Measurements from ENCODE around the gene RPS19BP1.

Gene RPS19BP1

DNA sequence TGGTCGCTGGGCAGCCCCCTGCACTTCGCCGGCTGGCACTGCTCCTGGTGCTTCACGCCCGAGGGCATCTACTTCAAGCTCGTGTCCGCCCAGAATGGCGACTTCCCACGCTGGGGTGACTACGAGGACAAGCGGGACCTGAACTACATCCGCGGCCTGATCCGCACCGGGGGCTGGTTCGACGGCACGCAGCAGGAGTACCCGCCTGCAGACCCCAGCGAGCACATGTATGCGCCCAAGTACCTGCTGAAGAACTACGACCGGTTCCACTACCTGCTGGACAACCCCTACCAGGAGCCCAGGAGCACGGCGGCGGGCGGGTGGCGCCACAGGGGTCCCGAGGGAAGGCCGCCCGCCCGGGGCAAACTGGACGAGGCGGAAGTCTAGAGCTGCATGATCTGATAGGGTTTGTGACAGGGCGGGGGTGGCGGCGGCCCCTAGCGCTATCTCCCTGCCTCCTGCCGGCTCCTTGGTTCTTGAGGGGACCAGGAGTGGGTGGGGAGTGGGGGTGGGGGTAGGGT is 43.9 kb downstream of the RPS19BP1 start:
- no peak for DNase-seq

GRCh38 chr22:39487826-39488520 is 44.6 kb downstream of the RPS19BP1 start:
- DNase-seq, result no peak

DNA sequence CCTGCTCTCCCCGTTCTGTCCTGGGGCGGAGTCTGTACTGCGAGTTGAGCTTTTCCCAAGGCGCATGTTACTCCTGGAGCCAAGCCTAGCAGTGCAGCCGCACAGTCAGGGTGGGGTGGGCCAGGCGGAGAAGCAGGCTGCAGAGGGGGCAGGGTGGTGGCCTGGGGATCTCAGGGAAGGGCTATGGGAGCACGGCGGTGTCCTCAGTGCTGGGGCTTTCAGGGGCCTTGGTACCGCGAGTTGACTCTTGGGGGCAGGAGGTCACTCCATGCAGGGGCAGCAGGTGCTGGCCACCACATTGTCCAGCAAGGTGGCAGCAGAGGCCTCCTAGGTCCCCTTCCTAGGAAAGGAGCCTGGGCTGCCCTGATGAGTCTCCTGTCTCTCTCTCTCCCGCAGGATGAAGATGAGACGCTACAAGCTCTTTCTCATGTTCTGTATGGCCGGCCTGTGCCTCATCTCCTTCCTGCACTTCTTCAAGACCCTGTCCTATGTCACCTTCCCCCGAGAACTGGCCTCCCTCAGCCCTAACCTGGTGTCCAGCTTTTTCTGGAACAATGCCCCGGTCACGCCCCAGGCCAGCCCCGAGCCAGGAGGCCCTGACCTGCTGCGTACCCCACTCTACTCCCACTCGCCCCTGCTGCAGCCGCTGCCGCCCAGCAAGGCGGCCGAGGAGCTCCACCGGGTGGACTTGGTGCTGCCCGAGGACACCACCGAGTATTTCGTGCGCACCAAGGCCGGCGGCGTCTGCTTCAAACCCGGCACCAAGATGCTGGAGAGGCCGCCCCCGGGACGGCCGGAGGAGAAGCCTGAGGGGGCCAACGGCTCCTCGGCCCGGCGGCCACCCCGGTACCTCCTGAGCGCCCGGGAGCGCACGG is 45.4 kb downstream of the RPS19BP1 start:
- DNase-seq, result no peak

- DNase-seq, result no peak
Observed at GRCh38 chr22:39482768-39483167, 49.8 kb downstream of the RPS19BP1 start.

DNA sequence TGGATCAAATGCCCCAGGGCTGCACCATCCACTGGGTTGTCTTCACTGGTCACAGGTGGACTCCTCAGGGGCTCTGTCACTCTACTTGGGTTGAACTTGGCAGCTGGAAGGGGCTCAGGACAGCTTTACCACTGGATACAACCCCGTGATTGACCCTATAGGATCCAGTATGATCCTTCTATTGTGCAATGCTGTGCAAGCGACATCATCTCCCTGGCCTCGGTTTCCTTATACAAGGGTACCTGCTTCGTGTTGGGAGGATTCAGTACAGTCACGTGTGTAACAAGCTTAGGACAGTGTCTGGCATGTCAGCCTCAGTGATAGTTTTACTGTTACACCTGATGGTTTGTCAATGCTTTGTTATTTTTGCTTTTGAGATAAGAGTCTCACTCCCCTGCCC is 51.0 kb downstream of the RPS19BP1 start:
- DNase-seq, result no peak

GRCh38 chr22:39481054-39481453 is 51.5 kb downstream of the RPS19BP1 start:
- no peak for DNase-seq

DNA sequence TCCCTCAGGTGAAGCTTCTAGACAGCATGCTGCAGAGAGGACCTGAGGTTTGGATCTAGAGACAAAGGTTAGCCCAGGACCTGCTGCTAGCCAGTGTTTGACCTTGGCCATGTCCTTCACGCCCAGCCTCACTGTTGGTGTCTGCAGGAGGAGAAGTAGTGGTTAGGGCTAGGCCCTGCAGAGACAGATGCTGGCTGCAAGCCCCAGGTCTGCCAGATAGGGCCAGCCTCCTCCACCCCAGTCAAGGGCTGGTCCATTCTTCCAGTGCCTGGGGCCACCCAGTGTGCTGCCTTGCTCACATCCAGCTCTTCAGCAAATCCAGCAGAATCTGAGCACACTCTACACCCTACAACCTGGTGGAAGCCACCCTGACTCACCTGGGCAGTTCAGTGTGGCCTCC is 52.0 kb downstream of the RPS19BP1 start:
- no peak for DNase-seq

GRCh38 chr22:39479254-39479653 is 53.3 kb downstream of the RPS19BP1 start:
- no peak for DNase-seq
